Measurements from ENCODE around the gene TSPAN9. TPM values are rescaled to one million over a fixed set of nuclear protein-coding genes. Genes with fewer than 3 reads are reported as not detected.
A peak's percentile ranks its signal among the peaks of the same experiment; 100 is the strongest.

TSPAN9 gene
- total RNA-seq, 1 donor = 8.1 TPM

GRCh38 chr12:3316776-3317480, 239.7 kb downstream of the TSPAN9 start:
- DNase-seq (ENCODE audit: low read depth) = no peak
- TF ChIP-seq CTCF (IDR thresholded peaks at IDR 0.05; ENCODE audit: insufficient read depth, low read length) = no peak

GRCh38 chr12:3317481-3317815, 240.3 kb downstream of the TSPAN9 start:
- no peak for TF ChIP-seq CTCF (IDR thresholded peaks at IDR 0.05; ENCODE audit: insufficient read depth, low read length)
- H3K4me3 ChIP-seq (ENCODE audit: low read depth, low read length) = no peak overlapping the region
- DNase-seq (ENCODE audit: low read depth) = no peak

More at GRCh38 chr12:3316776-3317480, 239.7 kb downstream of the TSPAN9 start:
- no peak overlapping the region for H3K4me3 ChIP-seq (ENCODE audit: low read depth, low read length)

- DNase-seq (ENCODE audit: low read depth) = no peak
- no peak for TF ChIP-seq CTCF (IDR thresholded peaks at IDR 0.05; ENCODE audit: insufficient read depth, low read length)
- no peak overlapping the region for H3K4me3 ChIP-seq (ENCODE audit: low read depth, low read length)
Observed at GRCh38 chr12:3317841-3318501, 240.8 kb downstream of the TSPAN9 start.

GRCh38 chr12:3319723-3320492, 242.7 kb downstream of the TSPAN9 start:
- no peak for DNase-seq (ENCODE audit: low read depth)
- peak; percentile 4 for TF ChIP-seq CTCF (IDR thresholded peaks at IDR 0.05; ENCODE audit: insufficient read depth, low read length)

GRCh38 chr12:3320881-3321509, 243.8 kb downstream of the TSPAN9 start:
- TF ChIP-seq CTCF (IDR thresholded peaks at IDR 0.05; ENCODE audit: insufficient read depth, low read length) = no peak
- DNase-seq (ENCODE audit: low read depth) = no peak
- H3K4me3 ChIP-seq (ENCODE audit: low read depth, low read length) = no peak overlapping the region

More at GRCh38 chr12:3319723-3320492, 242.7 kb downstream of the TSPAN9 start:
- H3K4me3 ChIP-seq (ENCODE audit: low read depth, low read length) = no peak overlapping the region

GRCh38 chr12:3321881-3322280, 244.7 kb downstream of the TSPAN9 start:
- no peak for DNase-seq (ENCODE audit: low read depth)
- no peak for TF ChIP-seq CTCF (IDR thresholded peaks at IDR 0.05; ENCODE audit: insufficient read depth, low read length)

More at GRCh38 chr12:3321881-3322280, 244.7 kb downstream of the TSPAN9 start:
- no peak overlapping the region for H3K4me3 ChIP-seq (ENCODE audit: low read depth, low read length)

All from fibroblast of the aortic adventitia (primary cell).